ENCODE measurements around the gene DOK7.

The DOK7 gene

DNA sequence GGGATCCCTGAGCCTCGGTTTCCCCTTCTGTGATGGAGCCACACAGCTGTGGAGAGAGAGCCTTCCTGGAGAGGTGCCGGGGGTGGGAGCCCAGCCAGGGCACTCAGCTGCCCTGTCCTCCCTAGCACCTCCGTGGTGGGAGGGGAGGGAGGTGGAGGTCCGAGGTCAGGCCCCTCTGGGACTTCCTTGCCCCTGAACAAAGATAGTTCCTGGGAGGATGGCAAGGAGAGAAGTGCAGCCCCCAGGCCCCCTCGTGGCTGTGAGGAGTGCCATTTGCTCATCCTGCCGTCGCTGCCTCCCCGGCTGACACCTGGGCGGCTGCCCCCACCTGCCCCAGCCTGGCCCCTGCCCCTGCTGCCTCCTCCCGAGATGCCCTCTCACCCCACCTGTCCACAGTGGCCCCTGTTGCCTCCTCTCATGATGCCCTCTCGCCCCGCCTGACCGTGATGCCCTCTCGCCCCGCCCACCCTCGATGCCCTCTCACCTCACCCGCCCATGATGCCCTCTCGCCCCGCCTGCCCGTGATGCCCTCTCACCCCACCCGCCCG is 12.7 kb downstream of the DOK7 start:
- Histone ChIP-seq H3K27ac (no peak overlapping the region), H3K9me3 (replicated peaks in 1 of 11) (no peaks in the 10 kb centered on the region), H3K4me2 (no peak overlapping the region), H3K36me3 (no peaks in the 10 kb centered on the region), H3K9ac (no peak overlapping the region; a peak in 1 of 22 replicates), H4K20me1 (peaks cover 0 to 54% (median 0%) of the 10 kb centered on the region in 11 experiments; a peak in 6 of 22 replicates), H3K4me3 (no peak overlapping the region), H3K4me1 (peaks cover 0 to 57% (median 41%) of the 10 kb centered on the region in 10 experiments; a peak in 17 of 20 replicates), H3K27me3 (peaks cover 10 to 29% (median 20%) of the 10 kb centered on the region in 11 experiments; a peak in 19 of 22 replicates)
- no peak for TF ChIP-seq Cebpa-rat (IDR thresholded peaks at IDR 0.05)

DNA sequence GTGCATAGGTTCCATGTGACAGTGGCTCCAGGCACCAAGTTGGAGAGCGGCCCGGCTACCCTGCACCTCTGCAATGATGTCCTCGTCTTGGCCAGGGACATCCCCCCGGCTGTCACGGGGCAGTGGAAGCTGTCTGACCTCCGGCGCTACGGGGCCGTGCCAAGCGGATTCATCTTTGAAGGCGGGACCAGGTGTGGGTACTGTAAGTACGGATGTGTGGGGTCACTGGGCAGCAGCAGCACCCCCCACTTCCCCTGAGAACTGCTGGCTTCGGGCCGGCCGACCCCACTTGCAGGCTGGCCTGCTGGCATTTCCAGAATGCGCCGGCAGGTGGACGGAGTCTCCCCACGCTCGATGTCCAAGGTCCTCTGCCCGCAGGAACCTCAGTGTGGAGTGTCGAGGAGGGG is 13.2 kb downstream of the DOK7 start:
- Histone ChIP-seq H3K36me3 (no peaks in the 10 kb centered on the region), H3K4me3 (no peak overlapping the region), H4K20me1 (peaks cover 0 to 54% (median 0%) of the 10 kb centered on the region in 11 experiments; a peak in 7 of 22 replicates), H3K4me1 (peaks cover 2 to 63% (median 46%) of the 10 kb centered on the region in 10 experiments; a peak in 17 of 20 replicates), H3K27me3 (peaks cover 10 to 33% (median 20%) of the 10 kb centered on the region in 11 experiments; a peak in 19 of 22 replicates), H3K9ac (no peak overlapping the region), H3K27ac (no peak overlapping the region), H3K9me3 (replicated peaks in 1 of 11) (no peaks in the 10 kb centered on the region), H3K4me2 (peak overlapping the region in 5 of 11 experiments; percentile 60 to 81 (median 73); a peak in 8 of 22 replicates)
- TF ChIP-seq Cebpa-rat (IDR thresholded peaks at IDR 0.05) = no peak

DNA sequence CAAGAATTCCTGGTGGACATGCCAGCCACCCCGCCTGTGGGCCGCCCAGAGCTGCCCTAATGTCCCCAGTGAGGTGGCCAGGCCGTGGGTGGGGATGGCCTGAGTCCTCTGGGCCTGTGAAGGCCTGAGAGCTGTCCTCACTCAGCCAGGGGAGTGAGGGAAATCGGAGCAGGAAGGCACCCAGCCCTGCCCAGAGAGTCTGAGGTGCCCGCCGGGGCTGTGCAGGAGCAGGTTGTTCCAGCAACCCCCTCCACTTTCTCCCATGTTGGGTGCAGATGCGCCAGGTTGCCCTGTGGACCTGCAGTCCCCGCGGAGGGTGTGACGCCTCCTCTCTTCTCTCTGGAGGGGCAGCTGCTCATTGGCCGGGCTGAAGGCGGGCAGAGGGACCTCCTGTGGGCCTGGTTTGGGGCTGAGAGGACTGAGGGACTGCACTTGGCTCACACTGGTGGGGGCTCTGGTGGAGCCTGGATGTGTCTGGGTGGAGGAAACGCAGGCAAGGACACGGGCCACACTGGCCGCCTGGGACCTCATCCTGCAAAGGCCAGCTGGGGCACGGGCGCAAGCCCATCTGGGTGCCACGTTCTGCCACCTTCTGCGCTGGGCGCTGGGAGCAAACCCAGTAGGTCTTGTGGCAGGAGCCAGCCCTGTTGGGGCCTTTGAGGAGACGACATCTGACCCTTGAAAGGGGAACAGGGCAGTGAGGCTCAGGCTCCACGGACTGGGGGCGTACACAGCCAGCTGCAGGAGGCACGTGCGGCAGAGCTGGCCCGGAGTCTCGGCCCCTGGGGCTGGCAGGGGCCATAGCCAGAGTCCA is 14.0 kb downstream of the DOK7 start:
- no peak for TF ChIP-seq Cebpa-rat (IDR thresholded peaks at IDR 0.05)
- Histone ChIP-seq H3K9me3 (replicated peaks in 1 of 11) (no peaks in the 10 kb centered on the region), H3K4me3 (no peak overlapping the region), H3K27me3 (peaks cover 10 to 41% (median 20%) of the 10 kb centered on the region in 11 experiments; a peak in 19 of 22 replicates), H3K9ac (peak overlapping the region in 2 of 11 experiments; percentile 17 to 37; a peak in 2 of 22 replicates), H3K27ac (no peak overlapping the region), H3K36me3 (no peaks in the 10 kb centered on the region), H4K20me1 (peaks cover 0 to 62% (median 0%) of the 10 kb centered on the region in 11 experiments; a peak in 7 of 22 replicates), H3K4me1 (peaks cover 6 to 65% (median 51%) of the 10 kb centered on the region in 10 experiments; a peak in 17 of 20 replicates), H3K4me2 (peak overlapping the region in 10 of 11 experiments; percentile 5 to 81 (median 60); a peak in 17 of 22 replicates)

DNA sequence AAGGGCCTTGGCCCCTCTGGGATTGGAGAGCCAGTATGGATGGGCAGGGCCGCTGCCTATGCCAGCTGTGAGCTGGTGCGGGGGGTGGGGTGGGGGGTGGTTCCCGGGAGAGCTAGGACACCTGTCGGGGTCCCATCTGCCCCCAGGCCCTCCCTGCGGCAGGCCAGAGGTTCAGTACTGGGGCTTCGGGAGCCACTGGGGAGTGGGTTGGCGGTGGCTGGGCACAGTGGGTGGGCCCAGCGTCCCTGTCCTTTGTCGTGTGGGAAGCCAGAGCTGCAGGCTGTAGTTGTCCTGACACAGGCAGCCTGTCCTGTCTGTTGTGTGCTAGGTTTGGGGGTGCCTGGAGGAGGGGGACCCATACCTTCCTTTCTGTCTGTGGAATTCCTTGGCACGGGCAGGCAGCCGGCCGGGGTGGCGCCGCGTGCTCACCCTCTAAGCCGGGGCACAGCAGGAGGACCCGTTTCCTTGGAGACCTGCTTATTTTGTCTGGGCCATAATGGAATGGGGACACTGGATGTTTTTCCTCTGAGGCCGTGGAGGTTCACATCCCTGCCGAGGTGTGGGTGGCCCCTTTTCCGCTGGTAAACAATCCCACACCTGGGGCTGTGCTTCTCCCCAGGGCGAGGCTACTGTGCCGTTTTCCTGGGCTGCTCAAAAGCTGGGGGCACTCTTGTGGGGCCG is 14.8 kb downstream of the DOK7 start:
- H3K4me2 ChIP-seq = peak overlapping the region in 10 of 11 experiments; percentile 5 to 81 (median 60); a peak in 17 of 22 replicates
- H3K4me1 ChIP-seq = peaks cover 6 to 64% (median 48%) of the 10 kb centered on the region in 10 experiments; a peak in 17 of 20 replicates
- TF ChIP-seq Cebpa-rat (IDR thresholded peaks at IDR 0.05) = no peak

DNA sequence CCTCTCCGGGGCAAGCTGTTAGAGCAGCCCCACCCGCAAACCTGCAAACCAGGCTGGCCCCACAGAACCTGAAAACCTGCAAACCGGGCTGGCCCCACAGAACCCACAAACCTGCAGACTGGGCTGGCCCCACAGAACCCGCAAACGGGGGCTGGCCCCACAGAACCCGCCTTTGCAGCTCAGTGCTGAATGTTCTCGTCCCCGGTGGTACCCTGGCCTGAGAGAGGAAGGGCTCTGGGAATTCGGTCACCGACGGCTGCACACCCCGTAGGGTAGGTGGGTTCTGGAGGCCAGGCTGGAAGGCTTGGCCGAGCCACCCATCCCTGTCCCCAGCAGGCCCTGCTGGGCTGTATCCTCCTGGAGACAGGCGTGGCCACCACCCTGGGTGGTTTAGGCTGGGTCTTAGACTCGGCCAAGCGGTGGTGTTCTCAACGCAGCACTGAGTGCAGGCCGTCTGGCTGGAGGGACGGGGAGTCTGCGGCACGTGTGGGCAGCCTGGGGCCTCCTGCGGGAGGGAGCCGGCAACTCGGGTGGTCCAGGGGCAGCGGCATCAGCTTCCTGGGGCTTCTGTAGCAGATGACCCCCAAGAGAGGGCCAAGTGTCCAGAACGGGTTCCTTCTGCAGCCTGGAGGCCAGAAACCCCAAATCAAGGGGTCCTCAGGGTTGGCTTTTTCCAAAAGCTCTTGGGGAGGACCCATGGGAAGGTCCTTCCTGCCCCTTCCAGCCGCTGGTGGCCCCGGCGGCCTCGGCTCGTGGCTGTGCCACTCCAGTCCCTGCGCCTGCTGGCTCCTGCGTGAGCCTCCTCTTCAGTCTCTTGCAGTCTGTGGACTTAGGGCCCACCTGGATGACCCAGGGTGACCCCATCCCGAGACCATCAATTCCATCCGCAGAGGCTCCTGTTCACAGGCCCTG is 15.6 kb downstream of the DOK7 start:
- Histone ChIP-seq H3K27me3 (peaks cover 14 to 53% (median 30%) of the 10 kb centered on the region in 11 experiments), H4K20me1 (peaks cover 0 to 70% (median 0%) of the 10 kb centered on the region in 11 experiments; a peak in 9 of 22 replicates), H3K4me2 (peak overlapping the region in 7 of 11 experiments; percentile 57 to 81 (median 71); a peak in 10 of 22 replicates), H3K9me3 (replicated peaks in 1 of 11) (no peaks in the 10 kb centered on the region), H3K27ac (no peak overlapping the region), H3K4me1 (peaks cover 10 to 63% (median 45%) of the 10 kb centered on the region in 10 experiments), H3K9ac (0 out of 22 replicates have a peak overlapping the region, but pooled peaks of 1 of the 11 experiments have one; percentile 17), H3K36me3 (no peaks in the 10 kb centered on the region), H3K4me3 (no peak overlapping the region)
- no peak for TF ChIP-seq Cebpa-rat (IDR thresholded peaks at IDR 0.05)

More for the DNA sequence above, 14.8 kb downstream of the DOK7 start:
- H3K36me3 ChIP-seq = no peaks in the 10 kb centered on the region
- peaks cover 0 to 70% (median 0%) of the 10 kb centered on the region in 11 experiments; a peak in 7 of 22 replicates for H4K20me1 ChIP-seq
- peak overlapping the region in 2 of 11 experiments; percentile 17 to 29; a peak in 1 of 22 replicates for H3K9ac ChIP-seq
- peaks cover 10 to 48% (median 25%) of the 10 kb centered on the region in 11 experiments; a peak in 19 of 22 replicates for H3K27me3 ChIP-seq
- no peaks in the 10 kb centered on the region for H3K9me3 ChIP-seq (replicated peaks in 1 of 11)
- no peak overlapping the region for H3K4me3 ChIP-seq
- H3K27ac ChIP-seq = no peak overlapping the region

DNA sequence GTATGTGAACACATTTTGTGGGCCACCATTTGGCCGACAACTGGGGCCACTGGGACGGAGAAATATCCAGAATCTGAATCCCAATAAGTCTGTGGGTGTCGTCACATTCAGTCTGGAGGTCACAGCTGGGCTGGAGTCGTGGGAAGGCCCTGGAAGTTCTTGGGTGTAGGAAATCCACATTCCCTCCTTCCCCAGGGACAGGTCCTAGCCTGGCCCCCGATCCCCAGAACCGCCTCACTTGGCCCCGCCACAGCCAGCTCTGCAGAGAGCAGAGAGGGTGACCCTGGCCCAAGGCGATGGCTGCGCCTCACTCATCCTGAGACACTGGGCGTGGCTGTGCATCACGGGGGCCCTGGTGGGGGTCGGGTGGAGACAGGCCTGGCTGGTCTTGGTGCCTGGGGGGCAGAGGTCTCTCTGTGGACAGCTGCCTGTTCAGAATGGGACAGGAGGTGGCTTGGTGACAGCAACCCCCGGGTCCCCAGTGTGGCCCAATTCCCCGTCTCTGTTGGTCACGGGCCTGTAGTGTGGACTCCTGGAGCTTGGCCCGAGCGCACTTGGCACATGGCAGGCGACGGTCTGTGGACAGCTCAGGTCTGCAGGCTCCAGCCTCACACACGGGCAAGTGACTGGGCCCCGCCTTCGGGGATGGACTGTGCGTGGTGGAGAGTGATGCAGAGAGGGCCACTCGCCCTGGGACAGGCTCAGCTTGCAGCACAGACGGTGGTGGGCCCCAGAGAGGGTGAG is 16.4 kb downstream of the DOK7 start:
- Histone ChIP-seq H3K4me2 (peak overlapping the region in 3 of 11 experiments; percentile 6 to 69 (median 68); a peak in 3 of 22 replicates), H3K9me3 (replicated peaks in 1 of 11) (no peaks in the 10 kb centered on the region), H3K36me3 (no peaks in the 10 kb centered on the region), H3K27me3 (peaks cover 22 to 61% (median 38%) of the 10 kb centered on the region in 11 experiments), H3K9ac (no peak overlapping the region), H3K4me1 (peaks cover 19 to 71% (median 53%) of the 10 kb centered on the region in 10 experiments), H4K20me1 (peaks cover 0 to 78% (median 3%) of the 10 kb centered on the region in 11 experiments; a peak in 15 of 22 replicates), H3K27ac (no peak overlapping the region), H3K4me3 (no peak overlapping the region)
- no peak for TF ChIP-seq Cebpa-rat (IDR thresholded peaks at IDR 0.05)

DNA sequence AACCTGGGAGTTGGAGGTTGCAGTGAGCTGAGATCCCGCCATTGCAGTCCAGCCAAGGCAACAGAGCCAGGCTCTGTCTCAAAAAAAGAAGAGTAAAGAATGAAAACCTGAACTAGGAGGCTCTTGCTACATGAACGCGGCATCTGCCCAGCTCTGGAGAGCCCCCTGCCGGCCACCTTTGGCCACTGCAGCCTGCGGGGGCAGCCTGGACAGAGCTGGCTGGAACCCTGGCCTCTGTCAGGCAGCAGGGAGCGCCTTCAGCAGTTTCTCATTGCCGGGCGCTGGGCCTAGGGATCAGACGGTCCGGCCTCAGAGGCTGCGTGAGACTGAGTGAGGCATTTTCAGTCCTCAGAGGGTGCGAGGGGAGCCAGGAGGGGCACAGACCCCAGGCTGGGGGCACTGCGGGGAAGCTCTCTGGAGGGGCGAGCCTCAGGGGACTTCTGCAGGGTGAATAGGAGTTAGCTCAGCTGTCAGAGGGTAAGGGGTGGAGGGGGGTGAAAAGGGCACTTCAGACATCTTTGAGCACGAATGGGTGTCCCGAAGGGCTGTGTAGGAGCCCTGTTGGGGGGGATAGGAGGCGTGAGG is 17.5 kb downstream of the DOK7 start:
- peaks cover 0 to 81% (median 14%) of the 10 kb centered on the region in 11 experiments; a peak in 15 of 22 replicates for H4K20me1 ChIP-seq
- H3K9ac ChIP-seq = peak overlapping the region in 2 of 11 experiments; percentile 1 to 13; a peak in 2 of 22 replicates
- H3K27ac ChIP-seq = no peak overlapping the region
- H3K9me3 ChIP-seq (replicated peaks in 1 of 11) = no peaks in the 10 kb centered on the region
- H3K4me2 ChIP-seq = peak overlapping the region in 10 of 11 experiments; percentile 31 to 74 (median 52); a peak in 17 of 22 replicates
- peaks cover 30 to 82% (median 64%) of the 10 kb centered on the region in 10 experiments for H3K4me1 ChIP-seq
- no peaks in the 10 kb centered on the region for H3K36me3 ChIP-seq
- peaks cover 33 to 72% (median 49%) of the 10 kb centered on the region in 11 experiments for H3K27me3 ChIP-seq
- H3K4me3 ChIP-seq = no peak overlapping the region
- no peak for TF ChIP-seq Cebpa-rat (IDR thresholded peaks at IDR 0.05)
